ENCODE measurements around the gene SLC25A12.
"Not testable (repeated sequence)": the region's sequence is repeated elsewhere in the genome, so short reads cannot be mapped to it uniquely, and the experiment has no call there.

Gene SLC25A12

GRCh38 chr2:171830039-171830438, 64.0 kb downstream of the SLC25A12 start:
- no peak for DNase-seq (ENCODE audit: low read depth in 1 of 2, low spot score in 1 of 2)

- no peak for DNase-seq (ENCODE audit: low read depth in 1 of 2, low spot score in 1 of 2)
Observed at GRCh38 chr2:171824086-171824485, 70.0 kb downstream of the SLC25A12 start.

GRCh38 chr2:171822525-171823322, 71.3 kb downstream of the SLC25A12 start:
- no peak for DNase-seq (ENCODE audit: low read depth in 1 of 2, low spot score in 1 of 2)

GRCh38 chr2:171819453-171819852, 74.6 kb downstream of the SLC25A12 start:
- DNase-seq (ENCODE audit: low read depth in 1 of 2, low spot score in 1 of 2), result no peak

GRCh38 chr2:171814883-171815282, 79.2 kb downstream of the SLC25A12 start:
- no peak for DNase-seq (ENCODE audit: low read depth in 1 of 2, low spot score in 1 of 2)

- DNase-seq (ENCODE audit: low read depth in 1 of 2, low spot score in 1 of 2), result no peak
Observed at GRCh38 chr2:171814174-171814573, 79.9 kb downstream of the SLC25A12 start.

GRCh38 chr2:171813729-171814128, 80.3 kb downstream of the SLC25A12 start:
- no peak for DNase-seq (ENCODE audit: low read depth in 1 of 2, low spot score in 1 of 2)

GRCh38 chr2:171813126-171813525, 80.9 kb downstream of the SLC25A12 start:
- no peak for DNase-seq (ENCODE audit: low read depth in 1 of 2, low spot score in 1 of 2)

- DNase-seq (ENCODE audit: low read depth in 1 of 2, low spot score in 1 of 2), result no peak
Observed at GRCh38 chr2:171811245-171811628, 82.8 kb downstream of the SLC25A12 start.

- no peak for DNase-seq (ENCODE audit: low read depth in 1 of 2, low spot score in 1 of 2)
Observed at GRCh38 chr2:171810422-171811244, 83.4 kb downstream of the SLC25A12 start.

GRCh38 chr2:171808885-171809284, 85.2 kb downstream of the SLC25A12 start:
- not testable (repeated sequence) for DNase-seq (ENCODE audit: low read depth in 1 of 2, low spot score in 1 of 2)

GRCh38 chr2:171807831-171808393, 86.1 kb downstream of the SLC25A12 start:
- DNase-seq (ENCODE audit: low read depth in 1 of 2, low spot score in 1 of 2), result no peak

GRCh38 chr2:171807119-171807518, 86.9 kb downstream of the SLC25A12 start:
- no peak for DNase-seq (ENCODE audit: low read depth in 1 of 2, low spot score in 1 of 2)

- no peak for DNase-seq (ENCODE audit: low read depth in 1 of 2, low spot score in 1 of 2)
Observed at GRCh38 chr2:171804456-171804855, 89.6 kb downstream of the SLC25A12 start.

GRCh38 chr2:171803757-171804156, 90.3 kb downstream of the SLC25A12 start:
- DNase-seq (ENCODE audit: low read depth in 1 of 2, low spot score in 1 of 2), result no peak

- DNase-seq (ENCODE audit: low read depth in 1 of 2, low spot score in 1 of 2), result no peak
Observed at GRCh38 chr2:171800639-171801038, 93.4 kb downstream of the SLC25A12 start.

- DNase-seq (ENCODE audit: low read depth in 1 of 2, low spot score in 1 of 2), result no peak
Observed at GRCh38 chr2:171798156-171798820, 95.8 kb downstream of the SLC25A12 start.

GRCh38 chr2:171794918-171795317, 99.1 kb downstream of the SLC25A12 start:
- no peak for DNase-seq (ENCODE audit: low read depth in 1 of 2, low spot score in 1 of 2)

- DNase-seq (ENCODE audit: low read depth in 1 of 2, low spot score in 1 of 2), result no peak
Observed at GRCh38 chr2:171793691-171794678, 100.1 kb downstream of the SLC25A12 start.

GRCh38 chr2:171792886-171793580, 101.0 kb downstream of the SLC25A12 start:
- DNase-seq (ENCODE audit: low read depth in 1 of 2, low spot score in 1 of 2), result no peak
